Left ventricle myocardium inferior (tissue), 1 donor: ENCODE data around the gene TAS2R16. TPM values are rescaled to one million over a fixed set of nuclear protein-coding genes. Genes with fewer than 3 reads are reported as not detected.

Experiments used
- DNase-seq: peaks from one replicate; pipeline ENCODE4 v3.0.0-alpha.2; 2020
- H3K27ac ChIP-seq: fragments of 200-600 bp; replicated peaks from 2 replicates; pipeline ENCODE4 v1.8.0; 2021
- H3K27me3 ChIP-seq: fragments of 200-600 bp; 2 replicates; pipeline ENCODE4 v1.8.0; 2021; ENCODE audit warnings: low read depth
- H3K36me3 ChIP-seq: fragments of 200-600 bp; 2 replicates; pipeline ENCODE4 v1.8.0; 2021
- H3K4me1 ChIP-seq: fragments of 200-600 bp; 2 replicates; pipeline ENCODE4 v1.8.0; 2021
- H3K4me3 ChIP-seq: fragments of 200-600 bp; 2 replicates; pipeline ENCODE4 v1.8.0; 2021; ENCODE audit warnings: mild to moderate bottlenecking, moderate library complexity
- H3K9me3 ChIP-seq: fragments of 200-600 bp; replicated peaks from 2 replicates; pipeline ENCODE4 v1.8.0; 2021
- intact Hi-C: fragments of 100-400 bp; cut with micrococcal nuclease; formaldehyde crosslinking; loops from one replicate; pipeline ENCODE4 v1.11.0; 2022
- total RNA-seq: library from RNA; stranded (reverse); fragmentation: NEBNext Ultra II Directional; extraction: Animal tissue kit (Norgen Biotek cat#: 25700); gene quantifications from one replicate; pipeline ENCODE4 v1.2.1, GENCODE V29; 2021
- TF ChIP-seq, protein P1 (sequence below): fragments of 200-600 bp; IDR thresholded peaks from 2 replicates; pipeline ENCODE4 v1.8.0; 2021; ENCODE audit warnings: antibody characterized with exemption, mild to moderate bottlenecking, borderline replicate concordance
- donor health status: DM: no; HTN: yes; CAD: no; lungs with severe emphysema.

The TAS2R16 gene
- total RNA-seq, 1 donor from 2014 or later = not detected

DNA sequence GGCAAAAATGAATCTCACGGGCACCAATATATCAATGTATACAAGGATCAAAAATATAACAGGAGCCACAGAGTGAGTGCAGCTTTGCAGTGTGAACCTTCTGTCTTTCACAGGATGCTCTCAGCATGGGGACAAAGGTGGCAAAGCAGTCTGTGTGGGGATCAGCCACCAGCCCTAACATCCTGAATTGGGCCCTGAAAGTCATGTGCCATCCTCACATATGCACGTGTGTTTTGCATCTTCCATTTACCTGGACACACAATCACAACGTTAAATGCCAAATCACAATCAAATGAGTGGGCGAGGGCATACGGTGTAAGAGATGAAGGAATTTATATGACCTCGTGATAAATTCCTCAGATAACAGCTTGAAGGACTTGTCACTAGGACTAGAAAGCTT lies 6.5 kb downstream of the TAS2R16 start:
- Histone ChIP-seq H3K27me3 (no peaks in the 10 kb centered on the region), H3K4me3 (no peak overlapping the region), H3K9me3 (no peaks in the 10 kb centered on the region), H3K27ac (no peak overlapping the region), H3K4me1 (no peaks in the 10 kb centered on the region), H3K36me3 (no peaks in the 10 kb centered on the region)
- intact Hi-C loops = no loop called here
- DNase-seq = no peak
- TF ChIP-seq, protein P1, sequence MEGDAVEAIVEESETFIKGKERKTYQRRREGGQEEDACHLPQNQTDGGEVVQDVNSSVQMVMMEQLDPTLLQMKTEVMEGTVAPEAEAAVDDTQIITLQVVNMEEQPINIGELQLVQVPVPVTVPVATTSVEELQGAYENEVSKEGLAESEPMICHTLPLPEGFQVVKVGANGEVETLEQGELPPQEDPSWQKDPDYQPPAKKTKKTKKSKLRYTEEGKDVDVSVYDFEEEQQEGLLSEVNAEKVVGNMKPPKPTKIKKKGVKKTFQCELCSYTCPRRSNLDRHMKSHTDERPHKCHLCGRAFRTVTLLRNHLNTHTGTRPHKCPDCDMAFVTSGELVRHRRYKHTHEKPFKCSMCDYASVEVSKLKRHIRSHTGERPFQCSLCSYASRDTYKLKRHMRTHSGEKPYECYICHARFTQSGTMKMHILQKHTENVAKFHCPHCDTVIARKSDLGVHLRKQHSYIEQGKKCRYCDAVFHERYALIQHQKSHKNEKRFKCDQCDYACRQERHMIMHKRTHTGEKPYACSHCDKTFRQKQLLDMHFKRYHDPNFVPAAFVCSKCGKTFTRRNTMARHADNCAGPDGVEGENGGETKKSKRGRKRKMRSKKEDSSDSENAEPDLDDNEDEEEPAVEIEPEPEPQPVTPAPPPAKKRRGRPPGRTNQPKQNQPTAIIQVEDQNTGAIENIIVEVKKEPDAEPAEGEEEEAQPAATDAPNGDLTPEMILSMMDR = no peak

DNA sequence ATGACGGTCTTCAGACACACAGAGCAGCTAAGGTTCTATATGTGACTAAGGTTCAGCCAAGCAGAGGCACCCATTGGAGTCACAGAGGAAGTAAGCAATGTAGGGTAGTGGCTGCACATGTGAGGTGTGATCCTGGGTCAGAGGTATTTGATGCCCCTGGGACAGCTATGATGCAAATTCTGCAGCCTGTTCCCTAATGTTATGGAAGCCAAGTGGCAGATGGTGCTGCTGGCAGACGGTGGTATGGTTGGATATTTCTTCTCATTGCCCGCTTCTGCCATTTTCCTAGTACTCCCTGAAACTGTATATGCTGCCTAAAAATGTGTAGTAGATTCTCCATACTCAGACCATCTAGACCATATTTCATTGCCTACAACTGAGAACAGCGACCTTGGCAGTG lies 7.2 kb downstream of the TAS2R16 start:
- no peak for DNase-seq
- no peaks in the 10 kb centered on the region for H3K27me3 ChIP-seq
- no peak overlapping the region for H3K4me3 ChIP-seq
- TF ChIP-seq, protein P1 = no peak
- H3K4me1 ChIP-seq = no peaks in the 10 kb centered on the region
- no peaks in the 10 kb centered on the region for H3K9me3 ChIP-seq
- H3K36me3 ChIP-seq = no peaks in the 10 kb centered on the region
- H3K27ac ChIP-seq = no peak overlapping the region
- intact Hi-C loops = no loop called here

GRCh38 chr7:122987463-122987862 lies 8.0 kb downstream of the TAS2R16 start:
- H3K4me1 ChIP-seq = no peaks in the 10 kb centered on the region
- TF ChIP-seq, protein P1 = no peak
- H3K4me3 ChIP-seq = no peak overlapping the region
- H3K9me3 ChIP-seq = no peaks in the 10 kb centered on the region
- no peak overlapping the region for H3K27ac ChIP-seq
- no peaks in the 10 kb centered on the region for H3K36me3 ChIP-seq
- H3K27me3 ChIP-seq = no peaks in the 10 kb centered on the region
- intact Hi-C loops = no loop called here
- DNase-seq = no peak

GRCh38 chr7:122984021-122984420 lies 11.5 kb downstream of the TAS2R16 start:
- no peaks in the 10 kb centered on the region for H3K36me3 ChIP-seq
- no peak overlapping the region for H3K27ac ChIP-seq
- intact Hi-C loops = no loop called here
- DNase-seq = no peak
- H3K9me3 ChIP-seq = no peaks in the 10 kb centered on the region
- H3K4me1 ChIP-seq = no peaks in the 10 kb centered on the region
- no peaks in the 10 kb centered on the region for H3K27me3 ChIP-seq
- no peak overlapping the region for H3K4me3 ChIP-seq
- TF ChIP-seq, protein P1 = no peak

- Histone ChIP-seq H3K36me3 (no peaks in the 10 kb centered on the region), H3K4me3 (no peak overlapping the region), H3K4me1 (no peaks in the 10 kb centered on the region), H3K27ac (no peak overlapping the region), H3K9me3 (no peaks in the 10 kb centered on the region), H3K27me3 (no peaks in the 10 kb centered on the region)
- intact Hi-C loops = no loop called here
- no peak for DNase-seq
- TF ChIP-seq, protein P1 = no peak
These were observed 12.2 kb downstream of the TAS2R16 start for GRCh38 chr7:122983261-122983660.

- intact Hi-C loops = no loop called here
- no peak overlapping the region for H3K27ac ChIP-seq
- H3K4me3 ChIP-seq = no peak overlapping the region
- TF ChIP-seq, protein P1 = no peak
- no peak for DNase-seq
- no peaks in the 10 kb centered on the region for H3K36me3 ChIP-seq
- H3K9me3 ChIP-seq = no peaks in the 10 kb centered on the region
- no peaks in the 10 kb centered on the region for H3K27me3 ChIP-seq
- no peaks in the 10 kb centered on the region for H3K4me1 ChIP-seq
These were observed 20.2 kb downstream of the TAS2R16 start for GRCh38 chr7:122975341-122975740.
